K562 (cell line): ENCODE data around the gene RPUSD2. TPM values are rescaled to one million over a fixed set of nuclear protein-coding genes. Genes with fewer than 3 reads are reported as not detected.

ENCODE experiments used
- ATF3 ChIP-seq, 2 experiments: fragments of 450-650 bp in 1 of 2; sonication (generic) in 1 of 2; formaldehyde crosslinking in 1 of 2; IDR thresholded peaks in 1 of 2; conservative IDR thresholded peaks in 1 of 2; 2 replicates each; pipeline versions ENCODE4 v1.6.1 to v1.8.1; 2016 to 2023; ENCODE audit warnings: mild to moderate bottlenecking in 2 of 2, moderate library complexity in 2 of 2, inconsistent platforms in 1 of 2, missing genetic modification reagents in 1 of 2
- BRF2 ChIP-seq: IDR thresholded peaks from 3 replicates; pipeline ENCODE4 v1.6.1; 2011; ENCODE audit warnings: borderline replicate concordance, mild to moderate bottlenecking; ENCODE audit not compliant: insufficient read length, insufficient read depth
- CLOCK ChIP-seq: fragments of 250-450 bp; sonication (Bioruptor Pico); IDR thresholded peaks from 2 replicates; pipeline ENCODE4 v1.4.0; 2020; ENCODE audit warnings: mild to moderate bottlenecking, moderate library complexity, borderline replicate concordance
- DPF2 ChIP-seq: fragments of 450-650 bp; IDR thresholded peaks from 2 replicates; pipeline ENCODE4 v1.6.1; 2016
- JUN ChIP-seq, 2 experiments: sonication (generic) in 1 of 2; formaldehyde crosslinking in 1 of 2; IDR thresholded peaks; 2 replicates each; pipeline versions ENCODE4 v1.6.1 to v1.8.0; 2012 to 2022; ENCODE audit warnings: borderline replicate concordance in 2 of 2, mild to moderate bottlenecking in 2 of 2, improper control_type of control experiment in 1 of 2, low read depth in 1 of 2, low read length in 1 of 2, missing genetic modification reagents in 1 of 2
- PPARD ChIP-seq: fragments of 250-450 bp; sonication (Bioruptor Pico); IDR thresholded peaks from 2 replicates; pipeline ENCODE4 v1.8.0; 2022; ENCODE audit warnings: inconsistent platforms, mild to moderate bottlenecking, moderate library complexity
- SMC3 ChIP-seq: conservative IDR thresholded peaks from 2 replicates; pipeline ENCODE4 v1.6.1; 2011; ENCODE audit warnings: low read depth, low read length, improper control_type of control experiment; ENCODE audit not compliant: insufficient read depth
- SRSF7 ChIP-seq: fragments of 200-400 bp; formaldehyde crosslinking; optimal IDR thresholded peaks from 2 replicates; pipeline ENCODE3; 2017; ENCODE audit warnings: mild to moderate bottlenecking, low read depth, low read length
- STAG1 ChIP-seq: sonication (generic); formaldehyde crosslinking; IDR thresholded peaks from 2 replicates; pipeline ENCODE4 v1.5.0; 2020; ENCODE audit warnings: missing genetic modification reagents, borderline replicate concordance
- ZBTB49 ChIP-seq: sonication (generic); formaldehyde crosslinking; IDR thresholded peaks from 2 replicates; pipeline ENCODE4 v1.8.0; 2022; ENCODE audit warnings: missing genetic modification reagents, mild to moderate bottlenecking, borderline replicate concordance
- ZEB2 ChIP-seq: fragments of 450-650 bp; IDR thresholded peaks from 2 replicates; pipeline ENCODE4 v1.6.1; 2016
- ZNF436 ChIP-seq: fragments of 250-450, 450-650 bp; sonication (Bioruptor Pico); formaldehyde crosslinking; IDR thresholded peaks from 2 replicates; pipeline ENCODE4 v1.7.0; 2020; ENCODE audit warnings: mild to moderate bottlenecking
- ZNF592 ChIP-seq: fragments of 450-650 bp; IDR thresholded peaks from 2 replicates; pipeline ENCODE4 v1.6.1; 2017; ENCODE audit warnings: antibody characterized with exemption, mild to moderate bottlenecking
- ZSCAN32 ChIP-seq: fragments of 450-650 bp; formaldehyde crosslinking; IDR thresholded peaks from 2 replicates; pipeline ENCODE4 v1.4.0; 2020; ENCODE audit warnings: mild to moderate bottlenecking, moderate library complexity
- polyA plus RNA-seq, 8 experiments: library from polyadenylated mRNA; depleted of rRNA in 4 of 8; stranded (reverse) in 5 of 8; unstranded in 3 of 8; fragments of >200 nt; fragmentation: Nextera tagmentation in 2 of 8; fragmentation: Illumina TruSeq in 1 of 8; extraction: Ambion mirVana in 2 of 8; extraction: Trizol in 1 of 8; gene quantifications; 2 replicates each; pipeline versions ENCODE4 v1.2.1 to v1.2.3, GENCODE V29; 2011 to 2014; ENCODE audit warnings: inconsistent platforms in 1 of 8, missing spikeins in 1 of 8
- total RNA-seq, 7 experiments: library from RNA; depleted of rRNA in 6 of 7; stranded (reverse); fragments of >200 nt in 6 of 7; fragmentation: Illumina TruSeq in 2 of 7; extraction: Trizol in 2 of 7; gene quantifications; 2 replicates each; pipeline versions ENCODE4 v1.2.1 to v1.2.3, GENCODE V29; 2011 to 2021; ENCODE audit warnings: low replicate concordance in 1 of 7

Gene RPUSD2
- total and polyA plus RNA-seq, 9 of the 15 experiments (the other 6 are each of a cell fraction or from before 2014, with no cell fraction given) = 3.7 to 30.2 (median 14.3) TPM

- TF ChIP-seq DPF2 = no peak
- no peak for TF ChIP-seq SRSF7
- TF ChIP-seq ATF3 (IDR thresholded peaks at IDR 0.05) = no peak
- no peak for TF ChIP-seq ATF3 (CRISPR knock-in tag; conservative IDR thresholded peaks at IDR 0.05)
- no peak for TF ChIP-seq ZEB2
- TF ChIP-seq ZNF592 = no peak
- TF ChIP-seq ZSCAN32 (CRISPR knock-in tag) = no peak
- no peak for TF ChIP-seq STAG1 (CRISPR knock-in tag)
- TF ChIP-seq ZBTB49 (CRISPR knock-in tag) = no peak
- no peak for TF ChIP-seq SMC3
- TF ChIP-seq JUN (IDR thresholded peaks at IDR 0.05; ENCODE audit: borderline replicate concordance, low read depth, low read length) = peak; percentile 60; the same call in 1 of the 2 replicates
- no peak for TF ChIP-seq JUN (CRISPR knock-in tag; IDR thresholded peaks at IDR 0.05; ENCODE audit: borderline replicate concordance)
- no peak for TF ChIP-seq PPARD (CRISPR knock-in tag)
- TF ChIP-seq ZNF436 (CRISPR knock-in tag) = no peak
- no peak for TF ChIP-seq BRF2
- no peak for TF ChIP-seq CLOCK (CRISPR knock-in tag)
These were observed 4.3 kb upstream of the RPUSD2 start, which contains the start of gene CCDC32 (continued) for GRCh38 chr15:40564591-40565332.
